NT2/D1 (cell line): ENCODE measurements around the gene COMTD1.

ENCODE experiments used
- SUZ12 ChIP-seq: IDR thresholded peaks from 2 replicates; pipeline ENCODE4 v1.6.1; 2011; ENCODE audit not compliant: insufficient read length, insufficient read depth; ENCODE audit errors: extremely low read depth
- ZNF274 ChIP-seq: IDR thresholded peaks from 2 replicates; pipeline ENCODE4 v1.6.1; 2011; ENCODE audit warnings: mild to moderate bottlenecking, low read depth, low read length

DNA sequence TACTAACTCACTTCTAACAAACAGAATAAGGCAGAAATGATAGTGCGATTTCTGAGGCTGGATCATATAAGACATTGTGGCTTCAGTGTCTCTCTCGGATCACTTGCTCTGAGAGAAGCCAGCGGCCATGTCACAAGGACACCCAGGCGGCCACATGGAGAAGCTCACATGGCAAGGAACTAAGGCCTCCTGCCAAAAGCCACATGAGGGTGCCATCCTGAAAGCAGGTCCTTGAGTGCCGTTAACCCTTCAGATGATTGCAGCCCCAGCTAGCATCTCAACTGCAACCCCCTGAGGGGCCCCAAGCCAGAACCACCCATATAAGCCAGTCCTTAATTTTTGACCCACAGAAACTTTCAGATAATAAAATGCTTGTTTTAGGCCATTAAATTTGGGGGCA lies 32.0 kb downstream of the COMTD1 start:
- TF ChIP-seq ZNF274 (no peak), SUZ12 (no peak)
